Left ventricle myocardium inferior (tissue), 1 donor: ENCODE results near the gene HEBP1. TPM values are rescaled to one million over a fixed set of nuclear protein-coding genes. Genes with fewer than 3 reads are reported as not detected.

Experiments
- DNase-seq: peaks from one replicate; pipeline ENCODE4 v3.0.0-alpha.2; 2020
- H3K27ac ChIP-seq: fragments of 200-600 bp; replicated peaks from 2 replicates; pipeline ENCODE4 v1.8.0; 2021
- H3K27me3 ChIP-seq: fragments of 200-600 bp; 2 replicates; pipeline ENCODE4 v1.8.0; 2021; ENCODE audit warnings: low read depth
- H3K36me3 ChIP-seq: fragments of 200-600 bp; 2 replicates; pipeline ENCODE4 v1.8.0; 2021
- H3K4me1 ChIP-seq: fragments of 200-600 bp; 2 replicates; pipeline ENCODE4 v1.8.0; 2021
- H3K4me3 ChIP-seq: fragments of 200-600 bp; 2 replicates; pipeline ENCODE4 v1.8.0; 2021; ENCODE audit warnings: mild to moderate bottlenecking, moderate library complexity
- H3K9me3 ChIP-seq: fragments of 200-600 bp; replicated peaks from 2 replicates; pipeline ENCODE4 v1.8.0; 2021
- CTCF ChIP-seq: fragments of 200-600 bp; IDR thresholded peaks from 2 replicates; pipeline ENCODE4 v1.8.0; 2021; ENCODE audit warnings: antibody characterized with exemption, mild to moderate bottlenecking, borderline replicate concordance
- intact Hi-C: fragments of 100-400 bp; cut with micrococcal nuclease; formaldehyde crosslinking; loops from one replicate; pipeline ENCODE4 v1.11.0; 2022
- total RNA-seq: library from RNA; stranded (reverse); fragmentation: NEBNext Ultra II Directional; extraction: Animal tissue kit (Norgen Biotek cat#: 25700); gene quantifications from one replicate; pipeline ENCODE4 v1.2.1, GENCODE V29; 2021
- donor health status: DM: no; HTN: yes; CAD: no; lungs with severe emphysema.

The HEBP1 gene
- total RNA-seq, 1 donor from 2014 or later, result 65.4 TPM

DNA sequence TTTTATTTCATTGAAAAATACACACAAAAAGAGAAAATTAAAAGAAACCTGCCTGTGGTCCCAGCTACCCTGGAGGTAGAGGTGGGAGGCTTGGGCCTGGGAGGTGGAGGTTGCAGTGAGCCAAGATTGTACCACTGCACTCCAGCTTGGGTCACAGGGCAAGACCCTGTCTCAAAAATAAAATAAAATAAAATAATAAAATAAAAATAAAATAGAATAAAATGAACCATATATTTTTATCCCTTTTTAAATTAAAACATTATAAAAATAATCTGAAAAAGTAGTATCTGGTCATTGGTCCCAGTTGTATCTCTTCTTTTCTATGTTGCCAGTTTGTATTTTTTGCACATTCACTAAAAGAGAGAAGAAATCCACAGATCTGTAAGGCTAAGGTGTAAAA, 27.4 kb upstream of the HEBP1 start:
- Histone ChIP-seq H3K27ac (no peak overlapping the region), H3K36me3 (no peaks in the 10 kb centered on the region), H3K9me3 (no peaks in the 10 kb centered on the region), H3K4me3 (no peak overlapping the region), H3K27me3 (no peaks in the 10 kb centered on the region), H3K4me1 (no peaks in the 10 kb centered on the region)
- intact Hi-C loops, result no loop called here
- no peak for TF ChIP-seq CTCF
- no peak for DNase-seq

DNA sequence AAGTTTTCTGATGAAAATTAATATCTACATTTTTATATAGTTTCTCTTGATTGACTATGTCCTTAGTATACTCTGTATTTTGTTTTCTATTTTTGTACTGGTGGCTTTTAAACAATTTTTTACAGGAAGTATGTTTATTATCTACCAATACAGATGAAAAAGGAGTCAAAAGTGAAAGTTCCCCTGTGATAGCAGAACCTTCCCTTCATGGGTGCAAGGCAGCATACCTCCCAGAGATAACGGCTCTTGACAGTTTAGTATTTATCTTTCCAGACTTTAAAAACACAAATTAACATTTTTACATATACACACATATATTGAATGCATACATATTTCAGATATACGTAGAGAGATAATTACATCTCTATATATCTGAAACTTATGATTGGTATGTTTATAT, 27.0 kb upstream of the HEBP1 start:
- no peak for TF ChIP-seq CTCF
- H3K36me3 ChIP-seq, result no peaks in the 10 kb centered on the region
- no peak for DNase-seq
- H3K27ac ChIP-seq, result no peak overlapping the region
- no peaks in the 10 kb centered on the region for H3K9me3 ChIP-seq
- no peaks in the 10 kb centered on the region for H3K27me3 ChIP-seq
- H3K4me3 ChIP-seq, result no peak overlapping the region
- intact Hi-C loops, result no loop called here
- H3K4me1 ChIP-seq, result no peaks in the 10 kb centered on the region

GRCh38 chr12:13026286-13026685, 26.2 kb upstream of the HEBP1 start:
- Histone ChIP-seq H3K27me3 (no peaks in the 10 kb centered on the region), H3K4me3 (no peak overlapping the region), H3K4me1 (no peaks in the 10 kb centered on the region), H3K36me3 (no peaks in the 10 kb centered on the region), H3K27ac (no peak overlapping the region), H3K9me3 (no peaks in the 10 kb centered on the region)
- intact Hi-C loops, result no loop called here
- no peak for DNase-seq
- TF ChIP-seq CTCF, result no peak

GRCh38 chr12:13024531-13024916, 24.5 kb upstream of the HEBP1 start:
- no peak for TF ChIP-seq CTCF
- intact Hi-C loops, result no loop called here
- Histone ChIP-seq H3K4me3 (no peak overlapping the region), H3K9me3 (no peaks in the 10 kb centered on the region), H3K27me3 (no peaks in the 10 kb centered on the region), H3K27ac (no peak overlapping the region), H3K36me3 (no peaks in the 10 kb centered on the region), H3K4me1 (no peaks in the 10 kb centered on the region)
- DNase-seq, result no peak

GRCh38 chr12:13023811-13024530, 23.9 kb upstream of the HEBP1 start:
- H3K4me1 ChIP-seq, result no peaks in the 10 kb centered on the region
- no peak for DNase-seq
- H3K9me3 ChIP-seq, result no peaks in the 10 kb centered on the region
- H3K27me3 ChIP-seq, result no peaks in the 10 kb centered on the region
- H3K4me3 ChIP-seq, result no peak overlapping the region
- no peaks in the 10 kb centered on the region for H3K36me3 ChIP-seq
- intact Hi-C loops, result no loop called here
- no peak for TF ChIP-seq CTCF
- H3K27ac ChIP-seq, result no peak overlapping the region

GRCh38 chr12:13022851-13023271, 22.8 kb upstream of the HEBP1 start:
- Histone ChIP-seq H3K4me3 (no peak overlapping the region), H3K9me3 (no peaks in the 10 kb centered on the region), H3K27me3 (no peaks in the 10 kb centered on the region), H3K27ac (no peak overlapping the region), H3K4me1 (no peaks in the 10 kb centered on the region), H3K36me3 (no peaks in the 10 kb centered on the region)
- no peak for TF ChIP-seq CTCF
- intact Hi-C loops, result no loop called here
- DNase-seq, result no peak
